MCF 10A (cell line): Measurements from ENCODE around the gene LRPAP1. TPM values are rescaled to one million over a fixed set of nuclear protein-coding genes. Genes with fewer than 3 reads are reported as not detected.

Experiments used
- BruUV-seq: library from RNA; stranded (reverse); fragments of 400-500 nt; replicated peaks from 2 replicates; lab custom pipeline; 2021; lab: Mats Ljungman, UMichigan
- CTCF ChIA-PET: fragments of 300-600 bp; sonication (Branson Sonifier 250); formaldehyde crosslinking; extraction: SDS; loops from one replicate; lab custom pipeline; 2021; ENCODE audit warnings: antibody characterized with exemption, inconsistent platforms; lab: Yijun Ruan, JAX
- POLR2A ChIA-PET: fragments of 300-600, 350-650 bp; sonication (Branson Sonifier 250); formaldehyde crosslinking; extraction: SDS; loops from one replicate; lab custom pipeline; 2020; ENCODE audit warnings: antibody characterized with exemption, inconsistent platforms; lab: Yijun Ruan, JAX
- DNase-seq: peaks from one replicate; pipeline ENCODE4 v3.0.0-alpha.2; 2018; ENCODE audit not compliant: unreplicated experiment
- H3K27ac Mint-ChIP-seq: one replicate; pipeline ENCODE4 v1.8.0; 2022; ENCODE audit warnings: mild to moderate bottlenecking, low read depth, mixed read lengths; ENCODE audit not compliant: unreplicated experiment
- H3K27me3 Mint-ChIP-seq: one replicate; pipeline ENCODE4 v1.8.0; 2022; ENCODE audit warnings: mixed read lengths; ENCODE audit not compliant: insufficient read depth, unreplicated experiment
- H3K36me3 Mint-ChIP-seq: one replicate; pipeline ENCODE4 v1.8.0; 2022; ENCODE audit warnings: mild to moderate bottlenecking, moderate library complexity, mixed read lengths; ENCODE audit not compliant: insufficient read depth, unreplicated experiment
- H3K4me1 Mint-ChIP-seq: one replicate; pipeline ENCODE4 v1.8.0; 2022; ENCODE audit warnings: mixed read lengths; ENCODE audit not compliant: insufficient read depth, unreplicated experiment
- H3K4me3 Mint-ChIP-seq: one replicate; pipeline ENCODE4 v1.8.0; 2022; ENCODE audit warnings: mild to moderate bottlenecking, moderate library complexity, mixed read lengths; ENCODE audit not compliant: unreplicated experiment
- H3K9me3 Mint-ChIP-seq: one replicate; pipeline ENCODE4 v1.8.0; 2022; ENCODE audit warnings: mixed read lengths; ENCODE audit not compliant: unreplicated experiment
- CTCF ChIP-seq: fragments of 200-600 bp; IDR thresholded peaks from one replicate; pipeline ENCODE4 v1.8.0; 2022; ENCODE audit warnings: antibody characterized with exemption, mild to moderate bottlenecking; ENCODE audit not compliant: unreplicated experiment
- intact Hi-C: fragments of 100-400 bp; cut with micrococcal nuclease; formaldehyde crosslinking; loops from 2 replicates; pipeline ENCODE4 v1.14.1; 2022
- total RNA-seq: library from RNA; stranded (reverse); gene quantifications from 2 replicates; pipeline ENCODE4 v1.2.3, GENCODE V29; 2022

Gene LRPAP1
- total RNA-seq, 1 experiment from 2014 or later, result 93.6 TPM

- Mint-ChIP-seq H3K27me3 (no peaks in the 10 kb centered on the region), H3K4me1 (no peaks in the 10 kb centered on the region), H3K27ac (no peak overlapping the region), H3K9me3 (no peaks in the 10 kb centered on the region), H3K36me3 (peaks cover 5% of the 10 kb centered on the region), H3K4me3 (no peak overlapping the region)
- intact Hi-C loops, result no loop called here
- no peak for TF ChIP-seq CTCF
- no TSS peak for BruUV-seq
- ChIA-PET CTCF (no interaction called here), POLR2A (no interaction called here)
- no peak for DNase-seq
Measured at GRCh38 chr4:3489451-3489962, 42.7 kb downstream of the LRPAP1 start.

- CTCF ChIA-PET, result no interaction called here
- no peak for DNase-seq
- H3K27me3 Mint-ChIP-seq, result no peaks in the 10 kb centered on the region
- no peak overlapping the region for H3K4me3 Mint-ChIP-seq
- peaks cover 5% of the 10 kb centered on the region for H3K36me3 Mint-ChIP-seq
- no TSS peak for BruUV-seq
- POLR2A ChIA-PET, result no interaction called here
- no peak for TF ChIP-seq CTCF
- no peaks in the 10 kb centered on the region for H3K9me3 Mint-ChIP-seq
- intact Hi-C loops, result no loop called here
- H3K27ac Mint-ChIP-seq, result no peak overlapping the region
- no peaks in the 10 kb centered on the region for H3K4me1 Mint-ChIP-seq
Measured at GRCh38 chr4:3488820-3489219, 43.4 kb downstream of the LRPAP1 start.

- no peak overlapping the region for H3K4me3 Mint-ChIP-seq
- H3K27ac Mint-ChIP-seq, result no peak overlapping the region
- ChIA-PET CTCF (interaction anchor here (0.6 to 1.0 kb wide), 2 partner anchors 342 to 456 kb away, joined by 3 to 5 read pairs; no protein-coding TSS in a partner anchor), POLR2A (no interaction called here)
- no peak for DNase-seq
- H3K4me1 Mint-ChIP-seq, result no peaks in the 10 kb centered on the region
- no peaks in the 10 kb centered on the region for H3K27me3 Mint-ChIP-seq
- intact Hi-C loops, result no loop called here
- no peak for TF ChIP-seq CTCF
- H3K9me3 Mint-ChIP-seq, result no peaks in the 10 kb centered on the region
- BruUV-seq, result no TSS peak
- H3K36me3 Mint-ChIP-seq, result peaks cover 5% of the 10 kb centered on the region
Measured at GRCh38 chr4:3487861-3488260, 44.4 kb downstream of the LRPAP1 start.

GRCh38 chr4:3486541-3487540 lies 45.4 kb downstream of the LRPAP1 start:
- no peaks in the 10 kb centered on the region for H3K27me3 Mint-ChIP-seq
- no peak for DNase-seq
- H3K4me3 Mint-ChIP-seq, result no peak overlapping the region
- BruUV-seq, result no TSS peak
- peaks cover 5% of the 10 kb centered on the region for H3K36me3 Mint-ChIP-seq
- no peaks in the 10 kb centered on the region for H3K4me1 Mint-ChIP-seq
- intact Hi-C loops, result no loop called here
- H3K27ac Mint-ChIP-seq, result no peak overlapping the region
- POLR2A ChIA-PET, result no interaction called here
- no peak for TF ChIP-seq CTCF
- CTCF ChIA-PET, result interaction anchor here (0.5 to 0.8 kb wide), 3 partner anchors 10 to 365 kb away, joined by 3 read pairs; no protein-coding TSS in a partner anchor
- no peaks in the 10 kb centered on the region for H3K9me3 Mint-ChIP-seq
